Measurements from ENCODE around the gene MAGEF1.
A peak's percentile ranks its signal among the peaks of the same experiment; 100 is the strongest.

Gene MAGEF1, protein sequence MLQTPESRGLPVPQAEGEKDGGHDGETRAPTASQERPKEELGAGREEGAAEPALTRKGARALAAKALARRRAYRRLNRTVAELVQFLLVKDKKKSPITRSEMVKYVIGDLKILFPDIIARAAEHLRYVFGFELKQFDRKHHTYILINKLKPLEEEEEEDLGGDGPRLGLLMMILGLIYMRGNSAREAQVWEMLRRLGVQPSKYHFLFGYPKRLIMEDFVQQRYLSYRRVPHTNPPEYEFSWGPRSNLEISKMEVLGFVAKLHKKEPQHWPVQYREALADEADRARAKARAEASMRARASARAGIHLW

DNA sequence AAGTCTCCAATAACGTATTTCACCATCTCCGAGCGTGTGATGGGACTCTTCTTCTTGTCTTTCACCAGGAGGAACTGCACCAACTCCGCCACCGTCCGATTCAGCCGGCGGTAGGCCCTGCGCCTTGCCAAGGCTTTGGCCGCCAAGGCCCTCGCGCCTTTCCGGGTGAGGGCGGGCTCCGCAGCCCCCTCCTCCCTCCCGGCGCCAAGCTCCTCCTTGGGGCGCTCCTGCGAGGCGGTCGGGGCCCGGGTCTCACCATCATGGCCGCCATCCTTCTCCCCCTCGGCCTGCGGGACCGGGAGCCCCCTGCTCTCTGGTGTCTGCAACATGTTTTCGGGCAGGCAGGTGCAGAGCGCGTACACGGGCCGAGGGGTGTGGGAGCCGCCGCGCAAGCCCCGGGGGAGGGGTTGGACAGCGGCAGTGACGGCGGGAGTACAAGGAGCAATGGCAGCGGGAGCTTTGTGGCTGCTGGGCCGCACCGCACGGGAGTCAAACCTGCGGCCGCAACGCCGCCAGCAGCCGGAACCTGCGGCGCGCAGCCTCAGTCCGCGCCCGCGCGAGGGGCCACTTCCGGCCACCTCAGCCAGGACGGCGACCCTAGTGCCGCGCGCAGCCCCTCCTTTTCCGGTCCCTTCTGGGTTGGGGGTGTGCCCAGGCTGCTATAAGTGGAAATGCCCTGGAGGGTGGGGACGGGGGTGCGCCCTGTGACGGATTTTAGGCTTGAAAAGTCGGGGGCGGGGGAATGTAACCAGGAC, at the start of gene MAGEF1:
MAGEF1 (minus strand) TSS at position 572 of the 755 bp plus-strand sequence; CDS start at position 329, 243 bp downstream.
- peak; percentile 27 for FAIRE-seq

DNA sequence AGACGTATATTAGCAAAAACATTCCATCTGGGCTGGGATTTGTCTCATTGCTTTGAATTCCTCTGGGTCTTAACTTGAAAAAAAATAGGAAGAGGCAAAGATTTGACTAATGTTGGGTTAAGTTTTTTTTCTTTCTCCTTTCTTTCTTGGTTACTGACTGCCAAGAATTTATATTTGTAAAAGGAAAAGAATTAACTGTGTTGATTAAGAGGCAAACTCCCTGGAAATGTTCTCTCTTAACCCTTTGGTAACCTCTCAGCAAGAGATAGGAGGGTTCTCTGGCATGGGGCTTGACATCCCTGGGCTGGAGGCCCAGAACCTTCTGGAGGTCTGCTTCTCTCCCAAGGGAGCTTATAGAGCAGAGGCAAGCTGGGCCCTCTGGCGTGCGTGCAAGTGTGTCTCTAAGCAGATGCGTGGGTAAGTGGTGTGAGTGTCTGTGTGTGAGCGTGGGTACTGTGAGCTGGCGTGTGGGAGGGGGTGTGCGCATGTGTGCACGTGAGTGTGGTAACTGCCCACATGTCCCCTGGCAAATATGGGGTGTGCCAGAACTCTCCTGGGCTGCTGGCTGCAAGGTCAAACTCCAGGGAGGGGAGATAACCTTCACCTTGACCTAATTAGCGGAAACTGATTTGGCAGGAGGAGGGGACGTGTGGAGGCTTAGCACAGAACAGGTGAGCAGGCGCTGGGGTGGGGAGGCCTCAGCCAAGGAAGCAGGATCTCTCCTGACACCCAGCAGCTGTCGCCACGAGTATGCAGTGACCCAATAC, 49.4 kb upstream of the MAGEF1 start:
- no peak for FAIRE-seq

DNA sequence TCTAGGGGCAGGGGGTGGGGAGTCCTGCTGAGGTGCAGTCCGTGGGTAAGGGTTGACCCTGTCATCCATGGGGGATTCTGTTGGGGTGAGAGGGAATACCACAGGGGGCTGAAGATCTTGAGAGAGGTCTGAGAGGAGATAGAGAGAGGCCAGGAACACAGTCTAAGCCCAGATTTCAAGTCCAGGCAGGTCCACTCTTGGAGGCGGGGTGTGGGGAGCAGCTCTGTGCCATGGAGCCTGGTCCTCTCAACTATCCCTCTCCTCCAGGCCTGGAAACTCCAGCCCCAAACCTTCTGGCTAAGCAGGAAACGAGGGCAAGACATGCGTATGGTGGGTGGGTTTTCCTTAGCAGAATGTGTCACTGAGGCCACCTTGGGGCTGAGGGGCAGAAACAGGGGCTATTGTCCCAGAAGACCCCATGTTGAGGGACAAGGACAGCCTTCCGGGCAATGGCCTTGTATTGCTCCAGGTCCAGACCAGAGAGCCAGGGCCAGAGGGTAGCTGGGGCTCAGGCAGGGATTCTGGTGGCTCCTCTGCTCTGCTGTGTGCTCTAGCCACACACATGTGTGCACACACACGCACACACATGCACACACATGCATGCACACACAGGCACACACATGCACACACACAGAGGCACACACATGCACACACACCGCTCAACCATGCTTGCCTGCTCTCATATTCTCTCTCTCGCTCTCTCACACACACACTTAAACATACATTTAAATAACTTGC, 48.6 kb upstream of the MAGEF1 start:
- no peak for FAIRE-seq

DNA sequence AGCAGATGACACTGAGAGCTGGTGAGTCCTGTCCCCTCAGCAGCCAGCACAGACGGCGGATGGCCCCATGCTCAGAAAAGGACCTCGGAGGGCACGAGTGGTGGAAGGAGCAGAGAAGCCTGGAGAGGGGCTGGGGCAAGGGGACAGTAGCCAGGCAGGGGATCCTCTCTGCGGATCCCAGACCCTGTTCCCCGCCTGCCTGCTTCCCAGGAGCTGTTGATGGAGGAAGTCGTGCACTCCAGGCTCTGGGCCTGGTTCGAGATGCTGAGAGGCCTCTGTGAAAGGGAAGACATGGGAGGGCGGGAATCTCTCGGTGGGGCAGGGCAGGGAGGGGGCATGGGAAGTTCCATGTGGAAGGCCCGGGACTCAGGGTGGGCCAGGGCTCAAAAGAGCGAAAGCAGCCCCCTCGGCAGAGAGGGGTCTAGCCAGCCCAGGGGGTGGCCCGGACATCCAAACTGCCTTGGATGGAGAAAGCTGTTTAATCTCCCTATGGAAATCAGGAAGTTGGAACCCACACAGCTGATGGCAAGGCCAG, 47.9 kb upstream of the MAGEF1 start:
- no peak for FAIRE-seq

DNA sequence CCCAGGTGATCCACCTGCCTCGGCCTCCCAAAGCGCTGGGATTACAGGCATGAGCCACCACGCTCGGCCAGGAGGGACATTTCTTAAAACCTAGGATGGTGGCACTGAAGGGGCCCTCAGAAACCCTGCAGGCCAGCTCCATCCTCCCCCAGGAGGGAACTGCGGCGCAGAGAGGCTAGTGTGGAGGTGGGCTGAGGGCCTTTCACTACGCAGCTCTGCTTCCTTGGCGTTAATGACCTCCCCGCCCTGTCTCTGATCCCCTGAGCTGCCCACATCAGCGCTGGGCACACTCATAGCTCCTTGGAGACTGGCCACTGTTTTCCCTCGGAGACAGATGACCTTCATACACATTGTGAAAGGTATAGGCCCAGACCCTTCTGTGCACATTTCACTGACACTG, 46.2 kb upstream of the MAGEF1 start:
- FAIRE-seq, result no peak

DNA sequence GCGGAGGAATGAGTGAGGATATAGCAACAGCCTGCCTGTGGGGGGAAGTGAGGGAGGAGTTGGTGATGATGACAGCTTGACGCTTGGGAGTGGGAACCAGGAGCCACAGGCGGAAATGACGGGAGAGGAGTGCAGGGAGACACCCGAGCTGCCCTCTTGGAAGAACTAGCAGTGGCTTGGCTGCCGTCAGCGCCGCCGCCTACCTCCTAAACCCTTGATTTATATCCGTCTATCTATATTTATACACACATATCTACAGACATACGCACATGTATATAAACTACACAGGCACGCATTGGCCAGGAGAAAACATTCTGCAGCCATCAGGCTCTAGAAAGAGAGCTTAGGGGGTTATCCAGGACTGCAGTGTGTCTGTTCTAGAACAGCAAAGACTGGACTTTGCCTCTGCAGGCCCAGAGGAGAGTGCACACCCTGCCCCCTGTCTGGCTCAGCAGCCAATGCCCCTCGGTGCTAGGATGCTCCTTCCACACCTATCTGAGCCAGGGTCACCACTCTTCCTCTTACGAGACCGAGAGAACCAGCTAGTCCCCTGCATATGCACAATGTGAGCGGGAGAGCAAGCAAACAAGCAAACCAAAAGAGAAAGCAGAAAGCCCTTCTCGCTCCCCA, 45.3 kb upstream of the MAGEF1 start:
- no peak for FAIRE-seq

DNA sequence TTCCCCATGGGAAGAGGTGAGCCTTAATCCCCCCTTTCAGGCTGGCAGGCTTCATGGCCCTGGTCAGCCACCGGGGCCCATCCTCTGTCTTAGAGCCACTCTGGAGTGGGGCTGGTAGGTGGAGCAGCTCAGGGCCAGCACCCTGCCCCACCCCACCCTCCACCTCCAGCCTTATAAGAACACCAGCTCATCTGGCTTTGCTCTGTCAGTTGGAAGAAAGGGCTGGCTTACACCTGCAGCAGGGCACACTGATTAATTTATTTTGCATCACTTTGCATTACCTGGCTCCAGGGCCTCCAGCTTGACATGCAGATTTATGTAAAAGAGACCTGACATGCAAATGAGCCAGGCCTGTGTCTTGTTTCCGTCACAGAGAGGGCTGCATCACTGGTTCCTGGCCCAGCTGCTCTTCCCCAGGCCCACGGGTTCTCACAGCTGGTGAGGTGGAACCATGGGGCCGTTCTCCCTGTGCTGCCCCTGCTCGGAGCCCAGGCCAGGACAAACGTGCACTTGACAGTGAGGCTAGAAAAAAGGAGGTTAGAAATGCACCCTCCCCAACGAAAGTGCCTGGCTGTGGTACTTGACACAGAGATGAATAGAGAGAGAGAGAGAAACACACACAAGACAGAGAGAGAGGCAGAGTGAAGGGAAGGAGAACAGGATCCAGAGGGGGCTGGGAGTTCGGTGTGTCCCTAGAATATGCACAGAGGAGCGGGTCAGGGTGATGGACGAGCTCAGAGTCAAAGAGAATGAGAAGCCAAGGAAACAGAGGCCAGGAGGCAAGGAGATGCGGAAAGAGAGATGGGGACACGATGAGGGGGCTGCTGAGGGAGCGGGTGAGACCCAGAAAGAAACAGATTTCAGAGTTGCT, 44.5 kb upstream of the MAGEF1 start:
- no peak for FAIRE-seq

DNA sequence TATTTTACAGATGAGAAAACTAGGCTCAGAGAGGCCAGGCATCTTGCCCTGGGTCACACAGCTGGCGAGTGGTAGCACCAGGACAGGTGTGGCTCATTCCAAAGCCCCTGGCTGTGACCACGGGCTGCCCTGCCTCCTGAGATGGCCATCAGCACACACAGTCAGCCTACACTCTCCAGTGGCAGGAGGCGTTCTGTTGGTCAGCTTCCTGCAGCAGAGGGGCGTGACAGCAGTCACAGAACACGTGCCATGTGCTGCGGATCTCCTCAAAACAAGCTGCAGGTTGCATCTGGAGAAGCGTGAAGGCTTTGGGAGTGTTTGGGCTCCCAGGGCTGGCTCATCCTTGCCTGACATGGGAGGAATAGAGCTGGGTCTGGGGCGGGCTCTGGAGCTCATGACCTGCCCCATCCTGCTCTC, 43.5 kb upstream of the MAGEF1 start:
- no peak for FAIRE-seq

DNA sequence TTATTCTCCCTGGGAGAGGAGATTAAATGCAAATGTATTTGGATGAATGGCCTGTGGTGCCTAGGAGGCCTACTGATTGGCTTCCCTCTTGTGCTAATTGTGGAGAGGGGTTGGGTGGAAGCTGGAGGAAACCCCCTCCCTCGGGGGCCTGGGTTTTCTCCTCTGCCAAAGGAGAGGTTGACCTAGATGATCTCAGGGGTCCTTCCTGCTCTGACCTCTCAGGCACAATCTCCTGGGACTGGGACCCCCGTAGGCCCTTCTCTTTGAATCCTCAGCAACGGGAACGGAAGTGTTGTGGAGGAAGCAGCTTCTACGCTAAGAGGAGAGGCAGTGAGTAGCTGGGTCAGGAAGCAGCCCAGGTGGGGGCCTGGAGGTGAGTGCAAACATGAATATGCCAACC, 40.5 kb upstream of the MAGEF1 start:
- no peak for FAIRE-seq

DNA sequence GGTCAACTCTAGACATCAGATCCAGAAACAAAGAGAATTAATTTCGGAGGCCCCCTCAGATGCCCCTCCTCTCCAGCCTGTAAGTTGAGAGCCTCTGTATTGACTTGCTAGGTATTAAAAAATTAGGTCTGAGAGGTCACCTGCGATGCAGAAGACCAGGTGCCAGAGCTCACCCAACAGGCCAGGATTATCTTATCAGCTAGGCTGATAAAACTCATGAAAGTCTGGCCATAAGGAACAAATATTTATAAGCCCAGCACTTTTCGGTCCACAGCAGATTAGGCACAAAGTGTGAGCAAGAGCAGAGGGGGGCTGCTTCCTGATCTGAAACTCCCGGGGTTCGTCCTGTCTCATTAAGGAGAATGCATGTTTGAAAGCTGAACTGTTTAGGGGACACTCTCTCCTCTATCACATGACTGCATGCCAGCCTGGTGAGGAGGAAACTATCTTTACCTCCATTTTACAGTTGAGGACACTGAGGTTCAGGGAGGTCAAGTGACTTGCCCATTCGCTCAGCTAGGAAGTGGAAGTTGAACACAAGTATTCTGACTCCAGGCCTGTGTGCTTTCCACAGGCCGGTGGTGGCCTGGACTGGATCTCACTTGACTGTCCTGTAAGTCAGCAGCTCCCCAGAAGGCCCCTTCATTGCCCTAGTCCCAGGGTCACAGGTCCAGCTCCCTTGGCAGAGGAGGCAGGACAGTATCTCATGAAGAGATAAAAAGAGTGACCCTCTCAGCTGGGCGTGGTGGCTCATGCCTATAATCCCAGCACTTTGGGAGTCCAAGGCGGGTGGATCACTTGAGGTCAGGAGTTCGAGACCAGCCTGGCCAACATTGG, 39.6 kb upstream of the MAGEF1 start:
- no peak for FAIRE-seq

DNA sequence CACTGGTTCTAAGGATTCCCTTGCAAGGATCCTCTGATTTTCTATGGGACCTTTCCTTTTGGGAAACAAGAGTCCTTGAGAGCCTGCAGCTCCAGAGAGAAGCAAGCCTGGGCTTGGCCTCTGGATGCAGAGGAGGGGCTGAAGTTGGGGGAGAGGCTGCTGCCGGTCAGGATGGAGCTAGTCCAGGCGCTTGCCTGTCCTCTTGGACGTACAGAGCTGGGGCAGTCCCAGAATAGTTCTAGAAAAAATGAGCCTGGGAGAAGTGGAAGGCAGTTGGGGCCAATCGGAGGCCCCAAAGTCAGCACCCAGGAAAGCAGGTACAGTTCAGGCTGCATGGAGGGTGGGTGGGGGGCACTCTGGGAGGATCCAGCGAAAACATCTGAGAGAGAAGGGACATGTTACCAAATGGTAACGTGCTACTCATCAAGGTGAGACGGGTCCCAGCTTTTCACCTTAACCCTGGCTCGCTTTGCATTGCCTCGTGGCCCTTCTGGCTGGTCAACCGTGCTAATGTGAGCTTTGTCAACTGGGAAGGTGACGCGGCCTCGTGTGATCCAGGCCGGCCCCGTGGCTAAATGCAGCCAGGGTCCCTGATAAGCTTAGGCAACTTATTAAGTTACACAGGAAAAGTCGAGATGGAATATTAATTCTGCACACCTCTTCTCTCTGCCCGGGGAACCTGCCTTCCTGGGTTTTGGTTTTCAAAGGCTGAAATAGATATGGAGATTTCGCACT, 38.7 kb upstream of the MAGEF1 start:
- FAIRE-seq, result no peak

DNA sequence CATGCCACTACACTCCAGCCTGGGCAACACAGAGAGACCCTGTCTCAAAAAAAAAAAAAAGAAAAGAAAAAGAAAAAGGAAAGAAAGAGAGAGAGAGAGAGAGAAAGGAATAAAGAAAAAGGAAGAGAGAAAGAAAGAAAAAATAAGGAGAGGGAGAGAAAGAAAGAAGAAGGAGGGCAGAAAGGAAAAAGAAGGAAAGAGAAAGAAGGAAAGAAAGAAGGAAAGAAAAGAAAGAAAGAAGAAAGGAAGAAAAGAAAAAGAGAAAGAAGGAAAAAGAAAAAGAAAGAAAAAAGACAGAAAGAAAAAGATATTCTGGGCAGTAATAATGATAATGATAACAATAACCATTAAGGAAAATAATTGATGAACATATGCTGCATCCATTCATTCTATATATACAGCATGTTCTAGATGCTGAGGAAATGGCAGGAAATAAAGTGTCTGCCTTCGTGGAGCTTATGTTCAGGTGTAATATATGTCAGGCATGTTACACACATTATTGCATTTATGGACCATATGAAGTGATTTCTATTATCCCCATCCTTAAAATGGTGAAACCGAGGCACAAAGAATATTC, 37.4 kb upstream of the MAGEF1 start:
- no peak for FAIRE-seq

DNA sequence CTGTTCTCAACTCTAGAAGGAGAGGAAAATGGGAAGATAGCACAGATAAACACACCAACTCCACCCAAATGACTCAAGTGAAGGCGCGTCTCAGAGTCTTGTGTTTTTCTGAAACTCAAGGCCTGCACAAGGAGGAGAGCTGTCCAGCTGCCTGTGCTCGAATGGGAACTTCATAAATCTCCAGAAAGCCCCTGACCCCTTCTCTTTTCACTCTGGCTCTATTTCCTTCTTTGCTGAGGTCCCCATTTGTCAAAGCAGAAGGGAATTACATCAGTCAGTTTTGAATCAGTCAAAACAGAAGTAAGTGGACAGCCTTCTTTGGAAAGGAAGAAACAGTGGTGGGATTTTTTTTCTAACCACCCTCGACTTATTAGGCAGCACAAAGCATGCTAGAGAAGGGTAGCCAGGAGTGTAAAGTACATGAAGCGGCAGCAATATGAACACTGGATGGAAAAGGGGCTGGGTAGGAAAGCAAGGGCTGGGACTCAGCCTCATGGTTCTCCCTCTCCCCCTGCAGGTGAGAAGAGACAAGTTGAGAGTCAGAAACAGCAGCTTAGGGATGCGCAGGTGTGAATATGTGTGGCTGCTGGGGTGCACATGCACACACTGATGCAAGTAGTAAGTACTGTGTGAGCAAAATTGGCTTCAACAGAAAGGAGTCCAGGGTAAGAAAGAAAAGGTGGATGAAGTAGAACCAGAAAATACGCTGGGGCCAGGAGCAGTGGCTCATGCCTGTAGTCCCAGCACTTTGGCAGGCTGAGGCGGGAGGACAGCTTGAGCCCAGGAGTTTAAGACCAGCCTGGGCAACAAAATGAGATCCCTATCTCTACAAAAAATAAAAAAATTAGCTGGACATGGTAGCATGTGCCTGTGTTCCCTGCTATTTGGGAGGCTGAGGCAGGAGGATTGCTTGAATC, 36.6 kb upstream of the MAGEF1 start:
- no peak for FAIRE-seq

DNA sequence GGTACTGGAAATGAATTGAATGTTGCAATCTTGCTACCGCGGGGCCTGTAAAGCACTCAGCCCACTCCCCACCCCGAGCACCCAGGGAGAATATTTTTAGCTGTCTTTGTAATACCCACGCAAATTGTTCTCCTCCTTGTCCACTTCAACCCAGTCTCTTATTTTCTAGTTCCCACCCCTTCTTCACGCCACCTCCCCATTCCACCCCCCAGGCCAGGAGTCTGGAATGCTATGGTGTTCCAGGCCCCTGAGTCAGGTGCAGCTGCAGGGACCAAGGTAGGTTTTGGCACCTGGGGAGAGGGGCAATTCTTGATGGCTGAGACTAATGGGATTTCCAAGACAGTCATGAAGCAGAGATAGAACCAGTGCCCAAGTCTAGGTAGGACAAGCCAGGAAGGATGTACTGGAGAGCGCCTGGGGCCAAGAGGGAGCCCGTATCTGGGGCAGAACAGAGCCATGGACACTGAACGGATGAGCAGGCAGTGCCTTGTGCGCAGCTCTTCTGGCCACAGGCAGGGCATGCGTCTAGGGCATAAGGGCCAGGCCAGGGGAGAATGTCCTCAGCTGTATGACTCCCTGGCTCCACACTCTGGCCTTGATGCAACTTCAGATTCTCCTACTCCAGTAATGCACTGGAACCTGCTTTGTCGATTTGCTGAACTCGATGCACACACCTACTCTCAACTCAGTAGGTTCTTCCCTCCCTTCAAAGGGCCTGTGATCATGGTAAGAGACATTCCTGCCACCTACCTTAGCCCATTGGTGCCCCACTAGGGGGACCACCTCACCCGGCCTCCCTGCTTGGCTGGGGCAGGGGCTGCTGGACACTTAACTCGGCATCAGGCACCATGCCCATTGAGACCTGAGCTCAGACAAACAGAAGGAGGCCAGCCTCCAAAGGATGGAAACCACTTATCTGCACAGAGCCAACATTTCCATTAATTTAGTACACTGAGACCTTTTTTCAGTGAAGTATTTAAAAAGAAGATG, 34.6 kb upstream of the MAGEF1 start:
- no peak for FAIRE-seq

DNA sequence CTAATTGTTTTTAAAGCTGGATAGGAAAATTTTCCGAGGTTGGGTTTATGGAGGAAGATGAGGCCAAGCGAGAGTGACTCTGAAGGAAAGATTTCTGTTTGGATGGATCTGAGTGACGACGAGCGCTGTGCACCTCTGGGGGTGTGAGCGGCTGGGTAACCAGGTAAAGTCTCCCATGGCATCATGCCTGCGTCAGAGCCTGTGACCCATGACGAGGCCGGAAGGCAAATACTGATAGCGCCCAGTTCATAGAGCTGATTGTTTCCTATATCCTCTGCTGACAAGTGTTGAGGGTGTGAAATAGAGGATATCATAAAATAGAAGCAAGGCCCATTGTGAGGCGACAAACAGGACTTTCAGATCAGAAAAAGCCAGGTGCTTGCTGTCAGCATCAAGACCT, 33.7 kb upstream of the MAGEF1 start:
- FAIRE-seq, result no peak

DNA sequence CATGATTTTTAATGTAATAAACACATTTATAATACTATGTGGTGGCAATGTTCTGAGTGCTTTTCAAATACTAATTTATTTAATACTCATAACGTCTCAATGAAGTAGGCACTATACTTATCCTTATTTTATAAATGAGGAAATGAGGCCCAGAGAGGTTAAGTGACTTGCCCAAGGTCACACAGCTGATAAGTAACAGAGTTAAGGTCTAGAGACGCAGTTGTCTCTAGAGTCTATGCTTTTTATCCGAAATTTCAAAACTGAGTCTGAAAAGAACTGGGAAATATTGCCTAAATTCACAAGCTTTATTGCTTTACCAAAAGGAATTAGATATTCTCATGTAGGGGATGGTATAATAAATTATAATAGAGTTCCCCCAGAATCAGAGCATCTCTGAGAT, 31.4 kb upstream of the MAGEF1 start:
- no peak for FAIRE-seq

DNA sequence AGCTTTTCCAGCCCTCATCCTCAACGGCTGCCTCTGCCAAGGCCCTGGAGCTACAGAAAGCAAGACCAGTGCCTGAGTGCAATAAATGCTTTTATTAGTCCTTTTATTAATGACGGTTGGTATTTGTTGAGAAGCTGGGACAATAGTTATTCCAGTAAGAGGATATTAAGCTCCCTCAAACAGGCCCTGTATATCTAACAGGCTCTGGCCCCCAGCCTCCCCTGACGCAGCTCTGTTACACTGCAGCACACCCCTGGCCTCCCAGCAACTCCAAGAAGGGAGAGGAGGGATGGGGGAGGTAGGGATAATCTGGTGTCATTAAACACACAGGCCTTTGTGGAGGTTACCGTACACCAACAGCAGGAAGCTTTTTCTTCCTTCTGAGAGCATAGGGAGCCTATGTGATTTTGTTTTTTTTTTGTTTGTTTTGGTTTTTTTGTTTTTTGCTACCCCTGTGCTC, 30.8 kb upstream of the MAGEF1 start:
- no peak for FAIRE-seq
